DOHH2 (cell line): Measurements from ENCODE around the gene SP2.

Source experiments
- CTCF ChIP-seq: fragments of 200-600 bp; sonication (generic); IDR thresholded peaks from one replicate; pipeline ENCODE4 v1.5.1; 2014; ENCODE audit warnings: antibody characterized with exemption, mild to moderate bottlenecking, low read depth, low read length; ENCODE audit not compliant: poor library complexity, severe bottlenecking
- EZH2phosphoT487 ChIP-seq: fragments of 200-600 bp; sonication (generic); IDR thresholded peaks from 2 replicates; pipeline ENCODE4 v1.6.1; 2017; ENCODE audit warnings: borderline replicate concordance, mild to moderate bottlenecking, antibody characterized with exemption, low read length, moderate library complexity, mixed read lengths

GRCh38 chr17:47915776-47916398, 19.9 kb downstream of the SP2 start:
- TF ChIP-seq CTCF (no peak), EZH2phosphoT487 (no peak)
